HepG2 (cell line): ENCODE results near the gene MYO5A. TPM values are rescaled to one million over a fixed set of nuclear protein-coding genes. Genes with fewer than 3 reads are reported as not detected.
A peak's percentile ranks its signal among the peaks of the same experiment; 100 is the strongest.

Experiments used
- CREM ChIP-seq, 2 experiments: sonication (generic) in 1 of 2; formaldehyde crosslinking in 1 of 2; IDR thresholded peaks; 2 replicates each; pipeline versions ENCODE4 v1.4.0 to v1.6.1; 2016 to 2020; ENCODE audit warnings: antibody characterized with exemption in 1 of 2, mild to moderate bottlenecking in 1 of 2, missing genetic modification reagents in 1 of 2
- HNRNPUL1 ChIP-seq: fragments of 200-400 bp; formaldehyde crosslinking; IDR thresholded peaks from 2 replicates; pipeline ENCODE4 v1.6.1; 2017; ENCODE audit warnings: low read depth, mild to moderate bottlenecking, low read length, moderate library complexity
- MATR3 ChIP-seq: sonication (generic); formaldehyde crosslinking; IDR thresholded peaks from 2 replicates; pipeline ENCODE4 v1.4.0; 2020; ENCODE audit warnings: missing genetic modification reagents
- MIXL1 ChIP-seq: IDR thresholded peaks from 2 replicates; pipeline ENCODE4 v1.6.1; 2016
- MXI1 ChIP-seq: IDR thresholded peaks from 3 replicates; pipeline ENCODE4 v1.6.1; 2012; ENCODE audit warnings: low read depth, low read length, inconsistent platforms, borderline replicate concordance
- NFE2 ChIP-seq: sonication (generic); formaldehyde crosslinking; IDR thresholded peaks from 2 replicates; pipeline ENCODE4 v1.4.0; 2020; ENCODE audit warnings: missing genetic modification reagents
- PHF8 ChIP-seq: sonication (generic); formaldehyde crosslinking; IDR thresholded peaks from 2 replicates; pipeline ENCODE4 v1.5.0; 2020; ENCODE audit warnings: missing genetic modification reagents
- RORA ChIP-seq: sonication (generic); formaldehyde crosslinking; IDR thresholded peaks from 2 replicates; pipeline ENCODE4 v1.5.0; 2020; ENCODE audit warnings: mild to moderate bottlenecking, missing genetic modification reagents, moderate library complexity
- SALL1 ChIP-seq: sonication (generic); formaldehyde crosslinking; IDR thresholded peaks from 2 replicates; pipeline ENCODE4 v1.8.0; 2022; ENCODE audit warnings: mild to moderate bottlenecking, missing genetic modification reagents
- SSRP1 ChIP-seq: IDR thresholded peaks from 2 replicates; pipeline ENCODE4 v1.6.1; 2016; ENCODE audit warnings: control low read depth
- ZBTB7A ChIP-seq: sonication (generic); formaldehyde crosslinking; IDR thresholded peaks from 2 replicates; pipeline ENCODE4 v1.8.0; 2022; ENCODE audit warnings: mild to moderate bottlenecking, missing genetic modification reagents
- ZFP36 ChIP-seq: fragments of 150-350 bp; IDR thresholded peaks from 2 replicates; pipeline ENCODE4 v1.6.1; 2018; ENCODE audit warnings: borderline replicate concordance, low read length, low read depth; ENCODE audit not compliant: partially characterized antibody
- ZNF124 ChIP-seq: sonication (generic); formaldehyde crosslinking; IDR thresholded peaks from 2 replicates; pipeline ENCODE4 v1.4.0; 2020; ENCODE audit warnings: missing genetic modification reagents
- ZNF382 ChIP-seq: sonication (generic); formaldehyde crosslinking; IDR thresholded peaks from 2 replicates; pipeline ENCODE4 v1.5.0; 2020; ENCODE audit warnings: missing genetic modification reagents, mild to moderate bottlenecking, borderline replicate concordance
- ZNF550 ChIP-seq: sonication (generic); formaldehyde crosslinking; IDR thresholded peaks from 2 replicates; pipeline ENCODE4 v1.4.0; 2020; ENCODE audit warnings: mild to moderate bottlenecking, missing genetic modification reagents, borderline replicate concordance
- ZNF570 ChIP-seq: sonication (generic); formaldehyde crosslinking; IDR thresholded peaks from 2 replicates; pipeline ENCODE4 v1.4.0; 2020; ENCODE audit warnings: mild to moderate bottlenecking, missing genetic modification reagents, borderline replicate concordance
- ZNF772 ChIP-seq: sonication (generic); formaldehyde crosslinking; IDR thresholded peaks from 2 replicates; pipeline ENCODE4 v1.5.0; 2020; ENCODE audit warnings: mild to moderate bottlenecking, missing genetic modification reagents
- ZNF781 ChIP-seq: sonication (generic); formaldehyde crosslinking; IDR thresholded peaks from 2 replicates; pipeline ENCODE4 v1.5.1; 2020; ENCODE audit warnings: borderline replicate concordance, mild to moderate bottlenecking, missing genetic modification reagents; ENCODE audit errors: not compliant biosample characterization
- polyA plus RNA-seq, 8 experiments: library from polyadenylated mRNA; depleted of rRNA in 3 of 8; stranded (reverse) in 7 of 8; unstranded in 1 of 8; fragments of >200 nt; fragmentation: Illumina TruSeq in 4 of 8; extraction: Trizol in 4 of 8; gene quantifications; 2 replicates each; pipeline versions ENCODE4 v1.2.1 to v1.2.3, GENCODE V29; 2011 to 2016; ENCODE audit warnings: low read depth in 4 of 8, missing spikeins in 1 of 8, mixed read lengths in 1 of 8; ENCODE audit not compliant: insufficient read depth in 1 of 8
- total RNA-seq, 5 experiments: library from RNA; depleted of rRNA; stranded (reverse); fragments of >200 nt; fragmentation: Illumina TruSeq; extraction: Trizol; gene quantifications; 2 replicates each; pipeline ENCODE4 v1.2.3, GENCODE V29; 2016; ENCODE audit warnings: low read depth in 1 of 5
- TF ChIP-seq, protein P1 (sequence below): sonication (generic); formaldehyde crosslinking; IDR thresholded peaks from 2 replicates; pipeline ENCODE4 v1.5.0; 2020; ENCODE audit warnings: missing genetic modification reagents
- TF ChIP-seq, protein P2 (sequence below): sonication (generic); formaldehyde crosslinking; IDR thresholded peaks from 2 replicates; pipeline ENCODE4 v1.4.0; 2020; ENCODE audit warnings: mild to moderate bottlenecking, missing genetic modification reagents
- TF ChIP-seq, protein P3 (sequence below): sonication (generic); formaldehyde crosslinking; IDR thresholded peaks from 2 replicates; pipeline ENCODE4 v1.5.1; 2020; ENCODE audit warnings: missing genetic modification reagents, mild to moderate bottlenecking, borderline replicate concordance
- TF ChIP-seq, protein P4 (sequence below): sonication (generic); formaldehyde crosslinking; IDR thresholded peaks from 2 replicates; pipeline ENCODE4 v1.5.0; 2020; ENCODE audit warnings: missing genetic modification reagents, mild to moderate bottlenecking, borderline replicate concordance

Gene MYO5A
- total and polyA plus RNA-seq, 2 of the 13 experiments (the other 11 are each of a cell fraction or from before 2014, with no cell fraction given), result 2.8 to 4.8 TPM

DNA sequence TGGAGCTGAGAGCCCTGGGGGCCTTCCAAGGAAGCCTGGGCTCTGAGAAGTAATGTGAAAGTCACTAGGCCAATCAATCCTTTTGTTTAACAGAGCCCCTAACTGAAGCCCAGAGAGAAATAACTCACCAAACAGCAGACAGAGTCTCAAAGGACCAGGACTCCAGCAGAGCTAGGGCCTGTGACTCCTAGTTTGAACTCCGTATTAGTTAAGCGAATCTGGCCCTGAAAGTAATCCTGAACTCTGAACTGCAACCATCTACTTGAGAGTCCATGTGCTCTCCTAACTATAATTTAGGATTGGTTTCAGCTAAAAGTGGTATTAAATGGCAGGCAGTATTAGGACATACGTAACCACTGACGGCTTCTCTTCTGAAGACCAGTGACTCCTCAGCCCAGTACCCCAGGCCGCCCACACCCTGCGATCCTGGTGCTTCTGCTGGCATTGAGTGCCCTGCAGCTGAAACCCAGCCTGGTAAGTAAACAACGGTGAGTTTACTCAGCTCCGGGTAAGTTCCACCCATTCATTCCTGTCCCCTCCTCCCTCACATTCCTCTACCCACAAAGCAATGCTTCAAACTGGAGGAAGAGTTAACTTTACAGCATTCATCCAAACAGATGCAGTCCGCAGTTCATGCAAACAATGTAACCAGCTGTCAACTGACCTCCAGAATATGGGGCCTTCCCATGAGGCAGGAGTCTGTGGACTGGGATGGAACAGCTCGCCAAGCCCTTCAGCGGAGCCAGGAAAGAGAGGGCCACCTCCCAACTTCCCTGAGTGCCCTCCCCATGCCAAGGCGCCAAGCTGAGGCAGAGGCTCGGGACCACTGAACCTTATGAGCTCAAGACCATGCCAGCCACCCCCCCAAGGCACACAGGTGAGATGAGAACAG lies 240.4 kb downstream of the MYO5A start (continued):
- TF ChIP-seq SSRP1 (CRISPR knock-in tag), result no peak
- TF ChIP-seq ZNF772, result peak; percentile 20; the same call in 1 of the 2 replicates
- TF ChIP-seq HNRNPUL1, result no peak
- peak; percentile 97 for TF ChIP-seq SALL1 (CRISPR knock-in tag)
- peak; percentile 40 for TF ChIP-seq PHF8 (CRISPR knock-in tag)
- TF ChIP-seq ZBTB7A (CRISPR knock-in tag), result peak; percentile 56; the same call in 1 of the 2 replicates
- TF ChIP-seq CREM (IDR thresholded peaks at IDR 0.05), result peak; percentile 73; the same call in 1 of the 2 replicates
- TF ChIP-seq CREM (CRISPR knock-in tag; IDR thresholded peaks at IDR 0.05), result no peak
- TF ChIP-seq NFE2 (CRISPR knock-in tag), result no peak
- TF ChIP-seq RORA (CRISPR knock-in tag), result no peak
- no peak for TF ChIP-seq ZNF570 (CRISPR knock-in tag)
- no peak; the same call in 1 of the 2 replicates for TF ChIP-seq ZNF124
- no peak for TF ChIP-seq MATR3
- no peak for TF ChIP-seq ZNF382 (CRISPR knock-in tag)
- TF ChIP-seq, protein P1, sequence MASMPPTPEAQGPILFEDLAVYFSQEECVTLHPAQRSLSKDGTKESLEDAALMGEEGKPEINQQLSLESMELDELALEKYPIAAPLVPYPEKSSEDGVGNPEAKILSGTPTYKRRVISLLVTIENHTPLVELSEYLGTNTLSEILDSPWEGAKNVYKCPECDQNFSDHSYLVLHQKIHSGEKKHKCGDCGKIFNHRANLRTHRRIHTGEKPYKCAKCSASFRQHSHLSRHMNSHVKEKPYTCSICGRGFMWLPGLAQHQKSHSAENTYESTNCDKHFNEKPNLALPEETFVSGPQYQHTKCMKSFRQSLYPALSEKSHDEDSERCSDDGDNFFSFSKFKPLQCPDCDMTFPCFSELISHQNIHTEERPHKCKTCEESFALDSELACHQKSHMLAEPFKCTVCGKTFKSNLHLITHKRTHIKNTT (CRISPR knock-in tag), result no peak
- TF ChIP-seq, protein P2, sequence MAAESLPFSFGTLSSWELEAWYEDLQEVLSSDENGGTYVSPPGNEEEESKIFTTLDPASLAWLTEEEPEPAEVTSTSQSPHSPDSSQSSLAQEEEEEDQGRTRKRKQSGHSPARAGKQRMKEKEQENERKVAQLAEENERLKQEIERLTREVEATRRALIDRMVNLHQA (CRISPR knock-in tag), result no peak
- TF ChIP-seq MIXL1 (CRISPR knock-in tag), result peak; percentile 77
- TF ChIP-seq ZNF550, result no peak
- TF ChIP-seq, protein P3, sequence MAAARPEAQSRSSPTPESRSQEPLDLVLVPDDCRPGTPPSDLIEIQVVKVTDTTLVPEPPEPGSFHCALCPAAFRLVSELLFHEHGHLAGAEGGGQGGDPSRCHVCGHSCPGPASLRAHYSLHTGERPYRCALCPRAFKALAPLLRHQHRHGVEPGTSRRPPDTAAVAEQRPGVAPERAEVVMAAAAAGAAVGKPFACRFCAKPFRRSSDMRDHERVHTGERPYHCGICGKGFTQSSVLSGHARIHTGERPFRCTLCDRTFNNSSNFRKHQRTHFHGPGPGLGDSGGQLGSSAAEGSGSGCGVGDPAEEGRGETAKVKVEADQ (CRISPR knock-in tag), result 0 out of 2 replicates have a peak, but pooled peaks have one; percentile 33
- TF ChIP-seq ZNF781 (CRISPR knock-in tag), result peak; percentile 38
- TF ChIP-seq, protein P4, sequence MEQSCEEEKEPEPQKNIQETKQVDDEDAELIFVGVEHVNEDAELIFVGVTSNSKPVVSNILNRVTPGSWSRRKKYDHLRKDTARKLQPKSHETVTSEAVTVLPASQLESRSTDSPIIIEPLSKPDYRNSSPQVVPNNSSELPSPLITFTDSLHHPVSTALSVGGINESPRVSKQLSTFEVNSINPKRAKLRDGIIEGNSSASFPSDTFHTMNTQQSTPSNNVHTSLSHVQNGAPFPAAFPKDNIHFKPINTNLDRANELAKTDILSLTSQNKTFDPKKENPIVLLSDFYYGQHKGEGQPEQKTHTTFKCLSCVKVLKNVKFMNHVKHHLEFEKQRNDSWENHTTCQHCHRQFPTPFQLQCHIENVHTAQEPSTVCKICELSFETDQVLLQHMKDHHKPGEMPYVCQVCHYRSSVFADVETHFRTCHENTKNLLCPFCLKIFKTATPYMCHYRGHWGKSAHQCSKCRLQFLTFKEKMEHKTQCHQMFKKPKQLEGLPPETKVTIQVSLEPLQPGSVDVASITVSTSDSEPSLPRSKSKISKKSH, result no peak
- TF ChIP-seq ZFP36, result no peak
- TF ChIP-seq MXI1, result peak; percentile 88; the same call in 2 of the 3 replicates
